Heart left ventricle (tissue), 16 donors: ENCODE results near the gene RGS7. TPM values are rescaled to one million over a fixed set of nuclear protein-coding genes. Genes with fewer than 3 reads are reported as not detected.

Source experiments
- ATAC-seq, 4 donors: fragments of 200-7000 bp; cut with Tn5 transposase; one replicate each; pipeline ENCODE4 v1.9.1; 2020 to 2022; ENCODE audit warnings: moderate library complexity in 4 of 4, mild to moderate bottlenecking in 3 of 4, moderate number of reproducible peaks in 1 of 4
- DNase-seq, 5 donors: peaks; one replicate each; pipeline ENCODE4 v3.0.0-alpha.2; 2020
- H3K27ac ChIP-seq, 12 donors: fragments of 200-600 bp; sonication (generic) in 4 of 12; one replicate each; pipeline versions ENCODE4 v1.5.0 to v1.8.0; 2016 to 2022; ENCODE audit warnings: mild to moderate bottlenecking in 2 of 12
- H3K27me3 ChIP-seq, 9 donors: fragments of 200-600 bp; sonication (generic) in 2 of 9; one replicate each; pipeline versions ENCODE4 v1.5.1 to v1.8.0; 2016 to 2022; ENCODE audit warnings: mild to moderate bottlenecking in 3 of 9
- H3K36me3 ChIP-seq, 9 donors: fragments of 200-600 bp; sonication (generic) in 2 of 9; one replicate each; pipeline versions ENCODE4 v1.5.0 to v1.8.0; 2018 to 2022; ENCODE audit warnings: mild to moderate bottlenecking in 2 of 9
- H3K4me1 ChIP-seq, 12 donors: fragments of 200-600 bp; sonication (generic) in 4 of 12; one replicate each; pipeline versions ENCODE4 v1.5.0 to v1.8.0; 2016 to 2022; ENCODE audit warnings: mild to moderate bottlenecking in 3 of 12
- H3K4me3 ChIP-seq, 12 donors: fragments of 200-600 bp; sonication (generic) in 4 of 12; one replicate each; pipeline versions ENCODE4 v1.5.0 to v1.8.0; 2017 to 2022; ENCODE audit warnings: mild to moderate bottlenecking in 9 of 12, moderate library complexity in 4 of 12
- H3K9me3 ChIP-seq, 12 donors: fragments of 200-600 bp; sonication (generic) in 4 of 12; one replicate each; pipeline versions ENCODE4 v1.5.0 to v1.8.0; 2016 to 2022; ENCODE audit warnings: mild to moderate bottlenecking in 1 of 12
- POLR2A ChIP-seq, 2 donors: fragments of 450-650 bp; IDR thresholded peaks; one replicate each; pipeline ENCODE4 v1.6.1; 2017; ENCODE audit warnings: antibody characterized with exemption in 2 of 2, mild to moderate bottlenecking in 2 of 2, moderate library complexity in 2 of 2
- WGBS, 4 donors: extraction: QIAGEN DNeasy Blood & Tissue Kit in 2 of 4; methylation state at CpG; one replicate each; pipeline versions ENCODE4 v1.1.5 to v1.1.7; 2013 to 2018; 5-methylcytosine and 5-hydroxymethylcytosine counted together
- intact Hi-C, 10 donors: fragments of 100-400 bp; cut with DNase I; formaldehyde crosslinking; loops; one replicate each; pipeline versions ENCODE4 v1.11.1 to v1.14.2; 2022
- long read RNA-seq, 3 donors: library from polyadenylated mRNA; unstranded; transcript quantifications; one replicate each; pipeline ENCODE4 v2.0.0, GENCODE V29; 2020 to 2021
- polyA plus RNA-seq, 2 donors: library from polyadenylated mRNA; stranded (reverse); fragments of 200-250 nt; gene quantifications; one replicate each; pipeline ENCODE4 v1.2.3, GENCODE V29; 2013
- total RNA-seq, 9 donors: library from RNA; depleted of rRNA in 2 of 9; stranded (reverse); fragments of >200 nt in 2 of 9; fragmentation: NEBNext Ultra II Directional in 3 of 9; extraction: Animal tissue kit (Norgen Biotek cat#: 25700) in 3 of 9; gene quantifications; one replicate each; pipeline versions ENCODE4 v1.1.0 to v1.2.4, GENCODE V29; 2016 to 2023
- TF ChIP-seq, protein P1 (sequence below), 12 donors: fragments of 200-600 bp; sonication (generic) in 4 of 12; IDR thresholded peaks; one replicate each; pipeline versions ENCODE4 v1.5.0 to v1.8.0; 2018 to 2022; ENCODE audit warnings: antibody characterized with exemption in 12 of 12, mild to moderate bottlenecking in 5 of 12
- donor health status: ischemic (EF 13 %, LVEDD 7.1; RV severe dilation, severe dysfunction).
- donor health status: healthy with polysubstance abuse.
- donor health status: DM: no; HTN: yes; CAD: no.
- donor health status: DM: no; HTN: no; CAD: no.
- donor health status: ischemic (EF 25% LVEDD 6.9; RV normal size, moderate dysfunction).
- donor health status: ischemic (EF 25% LVEDD 5.7; RV mildly dilated, moderate dysfunction).
- donor health status: healthy.
- donor health status: DM: yes; HTN: yes; CAD: no.
- donor health status: ischemic (EF 35%, LVEDD 5.7; RV mildly dilated, moderate dysfunction).
- donor health status: nonischemic (EF 11% LVEDD 7.7; RV severe dilation, severe dysfunction).
- donor health status: DM: yes; HTN: yes; CAD: no.
- donor health status: PGD.
- donor health status: ischemic (EF 29% LVEDD 5.4; RV normal size, mild dysfunction).
- donor health status: nonischemic (EF 23%, LVEDD 6.1; RV moderate dilation, normal function).

The RGS7 gene
- total RNA-seq: not detected
- polyA plus RNA-seq: not detected
- long read RNA-seq, donor 1: 0 reads
- long read RNA-seq, donor 2: 0 reads
- long read RNA-seq, donor 3: 0 reads

DNA sequence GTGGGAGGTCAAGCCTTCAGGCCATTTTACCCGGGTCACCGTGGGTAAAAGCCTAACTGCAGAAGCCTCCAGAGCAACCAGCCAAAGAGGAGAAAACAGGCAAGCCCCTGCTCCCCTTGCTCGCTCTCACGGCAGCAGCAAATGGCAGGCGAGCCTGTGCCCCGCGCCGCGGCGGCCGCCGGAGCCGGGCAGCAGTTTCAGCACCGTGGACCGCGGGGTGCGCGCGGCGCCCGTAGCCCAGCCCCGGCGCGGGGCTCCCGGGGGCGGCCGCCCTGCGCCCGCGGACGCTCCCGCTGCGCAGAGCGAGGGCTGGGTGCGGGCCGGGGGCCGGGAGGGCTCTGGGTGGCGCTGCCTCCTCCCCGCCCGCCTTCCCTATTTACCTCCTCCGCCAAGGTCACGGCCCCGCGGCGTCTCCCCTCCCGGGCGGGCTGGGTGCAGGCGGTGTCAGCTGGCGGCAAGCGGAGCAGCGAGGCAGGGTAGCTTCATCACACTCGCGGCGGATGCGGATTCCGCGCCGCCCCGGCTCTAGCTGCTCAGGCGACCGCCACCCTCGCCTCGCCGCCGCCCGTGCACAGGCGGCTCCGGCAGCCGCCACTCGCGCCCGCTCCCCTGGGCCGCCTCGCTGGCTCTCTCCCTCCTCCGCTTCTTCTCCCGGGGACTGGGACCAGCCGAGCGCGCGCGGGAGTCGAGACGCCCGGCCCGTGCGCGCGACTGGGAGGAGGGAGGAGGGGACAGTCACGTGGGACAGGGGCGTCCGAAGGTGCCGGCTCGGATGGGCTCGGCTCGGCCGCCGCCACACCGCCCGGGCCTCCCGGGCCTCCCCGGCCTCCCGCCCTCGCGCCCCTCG, at the start of gene RGS7:
Gene RGS7 (minus strand): TSS at position 687 of the 847 bp plus-strand sequence.
- Histone ChIP-seq H3K36me3 (no peaks in the 10 kb centered on the region), H3K27me3 (peaks cover 4 to 55% (median 18%) of the 10 kb centered on the region in 9 donors), H3K4me1 (peaks cover 0 to 14% (median 0%) of the 10 kb centered on the region in 12 donors), H3K4me3 (peak within 1 kb of the TSS; percentile 16 to 59 (median 46)), H3K9me3 (no peaks in the 10 kb centered on the region), H3K27ac (no peak within 1 kb of the TSS)
- DNase-seq (peak in 4 of 5 donors; percentile 11 to 64 (median 28)), ATAC-seq (peak in 3 of 4 donors; percentile 36 to 81 (median 76))
- TF ChIP-seq POLR2A (IDR thresholded peaks at IDR 0.05): no peak
- TF ChIP-seq, protein P1, sequence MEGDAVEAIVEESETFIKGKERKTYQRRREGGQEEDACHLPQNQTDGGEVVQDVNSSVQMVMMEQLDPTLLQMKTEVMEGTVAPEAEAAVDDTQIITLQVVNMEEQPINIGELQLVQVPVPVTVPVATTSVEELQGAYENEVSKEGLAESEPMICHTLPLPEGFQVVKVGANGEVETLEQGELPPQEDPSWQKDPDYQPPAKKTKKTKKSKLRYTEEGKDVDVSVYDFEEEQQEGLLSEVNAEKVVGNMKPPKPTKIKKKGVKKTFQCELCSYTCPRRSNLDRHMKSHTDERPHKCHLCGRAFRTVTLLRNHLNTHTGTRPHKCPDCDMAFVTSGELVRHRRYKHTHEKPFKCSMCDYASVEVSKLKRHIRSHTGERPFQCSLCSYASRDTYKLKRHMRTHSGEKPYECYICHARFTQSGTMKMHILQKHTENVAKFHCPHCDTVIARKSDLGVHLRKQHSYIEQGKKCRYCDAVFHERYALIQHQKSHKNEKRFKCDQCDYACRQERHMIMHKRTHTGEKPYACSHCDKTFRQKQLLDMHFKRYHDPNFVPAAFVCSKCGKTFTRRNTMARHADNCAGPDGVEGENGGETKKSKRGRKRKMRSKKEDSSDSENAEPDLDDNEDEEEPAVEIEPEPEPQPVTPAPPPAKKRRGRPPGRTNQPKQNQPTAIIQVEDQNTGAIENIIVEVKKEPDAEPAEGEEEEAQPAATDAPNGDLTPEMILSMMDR (IDR thresholded peaks at IDR 0.05): no peak
- intact Hi-C loops: no loop called here
- 1% methylated on average over 44 to 105 of the region's 105 CpGs for WGBS, 4 donors

DNA sequence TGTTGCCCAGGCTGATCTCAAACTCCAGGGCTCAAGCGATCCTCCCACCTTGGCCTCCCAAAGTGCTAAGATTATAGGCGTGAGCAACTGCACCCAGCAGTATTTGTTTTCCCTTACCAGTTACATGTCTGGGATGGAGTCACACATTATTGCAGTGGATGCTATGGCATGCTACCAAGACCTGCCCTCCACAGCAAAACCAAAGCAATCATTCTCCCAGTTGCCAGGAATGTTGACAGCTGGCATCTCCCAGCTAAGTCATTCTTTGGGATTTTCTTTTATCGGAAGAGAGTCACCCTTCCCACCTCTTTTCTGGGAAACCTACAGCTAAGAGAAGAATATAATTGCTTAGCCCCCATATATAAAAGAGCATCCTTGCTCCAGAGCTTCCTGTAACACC, 49.4 kb upstream of the RGS7 start:
- no peaks in the 10 kb centered on the region for H3K4me1 ChIP-seq
- H3K27ac ChIP-seq: no peak overlapping the region
- no peak for DNase-seq
- H3K9me3 ChIP-seq: no peaks in the 10 kb centered on the region
- 90 to 97% (median 94%) methylated on average over 3 of the region's 3 CpGs for WGBS, 4 donors
- intact Hi-C loops: no loop called here
- ATAC-seq: no peak
- no peaks in the 10 kb centered on the region for H3K27me3 ChIP-seq
- TF ChIP-seq, protein P1 (IDR thresholded peaks at IDR 0.05): no peak
- no peak for TF ChIP-seq POLR2A (IDR thresholded peaks at IDR 0.05)
- no peak overlapping the region for H3K4me3 ChIP-seq
- H3K36me3 ChIP-seq: no peaks in the 10 kb centered on the region

DNA sequence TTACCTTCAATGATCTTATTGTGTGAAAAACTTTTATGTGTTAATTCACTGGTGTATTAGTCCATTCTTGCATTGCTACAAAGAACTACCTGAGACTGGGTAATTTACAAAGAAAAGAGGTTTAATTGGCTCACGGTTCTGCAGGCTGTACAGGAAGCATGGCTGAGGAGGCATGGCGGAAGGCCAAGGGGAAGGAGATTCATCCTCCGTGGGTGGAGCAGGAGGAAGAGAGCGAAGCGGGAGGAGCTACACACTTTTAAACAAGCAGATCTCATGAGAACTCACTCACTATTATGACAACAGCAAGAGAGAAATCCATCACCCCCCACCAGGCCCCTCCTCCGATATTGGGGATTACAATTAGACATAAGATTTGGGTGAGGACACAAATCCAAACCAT, 44.2 kb upstream of the RGS7 start:
- no peaks in the 10 kb centered on the region for H3K36me3 ChIP-seq
- H3K4me1 ChIP-seq: no peaks in the 10 kb centered on the region
- TF ChIP-seq, protein P1 (IDR thresholded peaks at IDR 0.05): no peak
- no peak for TF ChIP-seq POLR2A (IDR thresholded peaks at IDR 0.05)
- peaks cover 0 to 3% (median 0%) of the 10 kb centered on the region in 9 donors for H3K27me3 ChIP-seq
- no peaks in the 10 kb centered on the region for H3K9me3 ChIP-seq
- no peak overlapping the region for H3K27ac ChIP-seq
- DNase-seq: no peak
- 64 to 74% (median 66%) methylated on average over 6 of the region's 6 CpGs for WGBS, 4 donors
- ATAC-seq: no peak
- H3K4me3 ChIP-seq: no peak overlapping the region
- intact Hi-C loops: no loop called here
